ENCODE results near the gene RICTOR.
A peak's percentile ranks its signal among the peaks of the same experiment; 100 is the strongest.

GRCh38 chr5:39072925-39073766, 1.1 kb downstream of the RICTOR start:
- TF ChIP-seq, protein P1, sequence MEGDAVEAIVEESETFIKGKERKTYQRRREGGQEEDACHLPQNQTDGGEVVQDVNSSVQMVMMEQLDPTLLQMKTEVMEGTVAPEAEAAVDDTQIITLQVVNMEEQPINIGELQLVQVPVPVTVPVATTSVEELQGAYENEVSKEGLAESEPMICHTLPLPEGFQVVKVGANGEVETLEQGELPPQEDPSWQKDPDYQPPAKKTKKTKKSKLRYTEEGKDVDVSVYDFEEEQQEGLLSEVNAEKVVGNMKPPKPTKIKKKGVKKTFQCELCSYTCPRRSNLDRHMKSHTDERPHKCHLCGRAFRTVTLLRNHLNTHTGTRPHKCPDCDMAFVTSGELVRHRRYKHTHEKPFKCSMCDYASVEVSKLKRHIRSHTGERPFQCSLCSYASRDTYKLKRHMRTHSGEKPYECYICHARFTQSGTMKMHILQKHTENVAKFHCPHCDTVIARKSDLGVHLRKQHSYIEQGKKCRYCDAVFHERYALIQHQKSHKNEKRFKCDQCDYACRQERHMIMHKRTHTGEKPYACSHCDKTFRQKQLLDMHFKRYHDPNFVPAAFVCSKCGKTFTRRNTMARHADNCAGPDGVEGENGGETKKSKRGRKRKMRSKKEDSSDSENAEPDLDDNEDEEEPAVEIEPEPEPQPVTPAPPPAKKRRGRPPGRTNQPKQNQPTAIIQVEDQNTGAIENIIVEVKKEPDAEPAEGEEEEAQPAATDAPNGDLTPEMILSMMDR (IDR thresholded peaks at IDR 0.05) = no peak
- TF ChIP-seq POLR2AphosphoS5 (IDR thresholded peaks at IDR 0.05) = peak; percentile 23
